Measurements from ENCODE around the gene STARD6. TPM values are rescaled to one million over a fixed set of nuclear protein-coding genes. Genes with fewer than 3 reads are reported as not detected.

The STARD6 gene
- total and polyA plus RNA-seq, 2 donors (not counting 1 experiment from before 2014, with no cell fraction given), result 0.33 to 0.39 TPM

DNA sequence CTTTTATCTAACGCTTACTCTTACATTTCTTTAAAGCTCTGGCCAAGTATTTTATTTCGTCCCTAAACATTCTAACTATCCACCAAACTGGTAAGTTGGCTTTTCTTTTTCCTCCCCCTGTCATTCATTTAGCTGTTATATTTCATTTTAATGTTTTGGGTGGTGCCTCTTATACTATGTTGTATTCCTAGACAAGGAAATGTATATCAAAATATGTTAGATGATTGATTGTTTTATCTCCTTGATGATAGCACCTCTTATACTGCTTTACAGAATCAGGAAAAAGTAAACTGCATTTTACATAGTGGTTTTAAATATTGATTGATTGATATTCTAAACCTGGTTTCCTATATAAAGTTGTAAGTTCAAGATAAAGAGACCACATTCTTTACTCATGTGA lies 24.0 kb upstream of the STARD6 start:
- no peak for DNase-seq (ENCODE audit: low read depth in 2 of 2)
- TF ChIP-seq EZH2 (IDR thresholded peaks at IDR 0.05; ENCODE audit: low read length, missing control alignments), result no peak
- TF ChIP-seq, protein P1, sequence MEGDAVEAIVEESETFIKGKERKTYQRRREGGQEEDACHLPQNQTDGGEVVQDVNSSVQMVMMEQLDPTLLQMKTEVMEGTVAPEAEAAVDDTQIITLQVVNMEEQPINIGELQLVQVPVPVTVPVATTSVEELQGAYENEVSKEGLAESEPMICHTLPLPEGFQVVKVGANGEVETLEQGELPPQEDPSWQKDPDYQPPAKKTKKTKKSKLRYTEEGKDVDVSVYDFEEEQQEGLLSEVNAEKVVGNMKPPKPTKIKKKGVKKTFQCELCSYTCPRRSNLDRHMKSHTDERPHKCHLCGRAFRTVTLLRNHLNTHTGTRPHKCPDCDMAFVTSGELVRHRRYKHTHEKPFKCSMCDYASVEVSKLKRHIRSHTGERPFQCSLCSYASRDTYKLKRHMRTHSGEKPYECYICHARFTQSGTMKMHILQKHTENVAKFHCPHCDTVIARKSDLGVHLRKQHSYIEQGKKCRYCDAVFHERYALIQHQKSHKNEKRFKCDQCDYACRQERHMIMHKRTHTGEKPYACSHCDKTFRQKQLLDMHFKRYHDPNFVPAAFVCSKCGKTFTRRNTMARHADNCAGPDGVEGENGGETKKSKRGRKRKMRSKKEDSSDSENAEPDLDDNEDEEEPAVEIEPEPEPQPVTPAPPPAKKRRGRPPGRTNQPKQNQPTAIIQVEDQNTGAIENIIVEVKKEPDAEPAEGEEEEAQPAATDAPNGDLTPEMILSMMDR (conservative IDR thresholded peaks at IDR 0.05 in 1 of 2, IDR thresholded peaks at IDR 0.05 in 1 of 2; ENCODE audit: low read depth in 1 of 2, low read length in 2 of 2), result no peak
- no peaks in the 10 kb centered on the region for H3K27me3 ChIP-seq (ENCODE audit: control insufficient read depth, insufficient read depth, low read length)

DNA sequence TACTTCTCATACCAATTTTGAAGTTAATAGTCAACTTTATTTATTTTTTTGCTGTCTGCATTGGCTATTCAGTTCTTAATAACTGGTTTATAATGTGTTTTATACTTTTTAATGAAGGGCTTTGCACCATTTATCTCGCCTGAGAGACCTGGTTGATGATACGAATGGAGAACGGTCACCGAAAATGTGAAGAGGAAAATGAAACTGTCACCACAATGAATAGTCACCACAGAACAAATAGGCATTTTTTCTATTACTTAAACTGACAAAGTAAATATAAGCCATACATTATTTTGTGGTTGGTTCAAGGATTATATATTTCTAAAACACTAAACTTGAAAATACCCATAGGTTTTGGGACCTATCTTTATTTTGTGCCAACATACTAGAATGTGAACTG lies 20.4 kb upstream of the STARD6 start:
- Histone ChIP-seq H3K36me3 (ENCODE audit: control insufficient read depth, insufficient read depth, low read length) (no peaks in the 10 kb centered on the region), H3K9ac (ENCODE audit: insufficient read depth, low read length) (no peak overlapping the region), H3K9me3 (ENCODE audit: control insufficient read depth, insufficient read depth, low read depth, low read length) (no peaks in the 10 kb centered on the region), H3K4me2 (ENCODE audit: extremely low read depth, insufficient read depth, low read length) (no peak overlapping the region), H3K4me3 (replicated peaks in 1 of 4; ENCODE audit: control extremely low read depth in 1 of 4, insufficient read depth in 1 of 4, low read depth in 3 of 4, low read length in 4 of 4) (no peak overlapping the region), H3K27me3 (ENCODE audit: control insufficient read depth, insufficient read depth, low read length) (no peaks in the 10 kb centered on the region), H3K4me1 (ENCODE audit: control insufficient read depth, extremely low read depth, insufficient read depth, low read length) (no peaks in the 10 kb centered on the region), H4K20me1 (ENCODE audit: control insufficient read depth, extremely low read depth, insufficient read depth, low read length) (no peaks in the 10 kb centered on the region), H3K27ac (ENCODE audit: insufficient read depth, low read length) (no peak overlapping the region), H2AFZ (ENCODE audit: low read length) (no peak overlapping the region), H3K79me2 (ENCODE audit: control insufficient read depth, insufficient read depth, low read length) (no peaks in the 10 kb centered on the region)
- TF ChIP-seq EZH2 (IDR thresholded peaks at IDR 0.05; ENCODE audit: low read length, missing control alignments), result no peak
- TF ChIP-seq, protein P1 (conservative IDR thresholded peaks at IDR 0.05 in 1 of 2, IDR thresholded peaks at IDR 0.05 in 1 of 2; ENCODE audit: low read depth in 1 of 2, low read length in 2 of 2), result no peak
- no peak for DNase-seq (ENCODE audit: low read depth in 2 of 2)

More for the DNA sequence above, 24.0 kb upstream of the STARD6 start:
- H3K9me3 ChIP-seq (ENCODE audit: control insufficient read depth, insufficient read depth, low read depth, low read length), result no peaks in the 10 kb centered on the region
- H3K79me2 ChIP-seq (ENCODE audit: control insufficient read depth, insufficient read depth, low read length), result no peaks in the 10 kb centered on the region
- no peaks in the 10 kb centered on the region for H3K4me1 ChIP-seq (ENCODE audit: control insufficient read depth, extremely low read depth, insufficient read depth, low read length)
- no peak overlapping the region for H3K4me2 ChIP-seq (ENCODE audit: extremely low read depth, insufficient read depth, low read length)
- no peaks in the 10 kb centered on the region for H3K36me3 ChIP-seq (ENCODE audit: control insufficient read depth, insufficient read depth, low read length)
- H3K4me3 ChIP-seq (replicated peaks in 1 of 4; ENCODE audit: control extremely low read depth in 1 of 4, insufficient read depth in 1 of 4, low read depth in 3 of 4, low read length in 4 of 4), result no peak overlapping the region
- H4K20me1 ChIP-seq (ENCODE audit: control insufficient read depth, extremely low read depth, insufficient read depth, low read length), result no peaks in the 10 kb centered on the region
- no peak overlapping the region for H3K27ac ChIP-seq (ENCODE audit: insufficient read depth, low read length)
- H2AFZ ChIP-seq (ENCODE audit: low read length), result no peak overlapping the region
- H3K9ac ChIP-seq (ENCODE audit: insufficient read depth, low read length), result no peak overlapping the region

DNA sequence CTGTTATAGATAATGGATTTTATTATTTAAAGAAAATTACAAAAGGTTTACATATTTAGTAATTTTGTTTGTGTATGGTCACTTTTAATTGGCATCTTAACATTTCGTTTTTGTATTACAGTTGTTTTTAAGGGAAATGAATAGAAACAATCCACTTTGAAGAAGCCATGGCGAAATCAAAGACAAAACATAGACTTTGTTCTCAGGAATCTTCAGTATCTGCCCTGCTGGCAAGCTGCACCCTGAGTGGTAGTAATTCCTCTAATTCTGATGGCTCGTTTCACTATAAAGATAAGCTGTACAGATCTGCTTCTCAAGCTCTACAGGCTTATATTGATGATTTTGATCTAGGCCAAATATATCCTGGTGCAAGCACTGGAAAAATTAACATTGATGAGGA lies 2.7 kb upstream of the STARD6 start:
- no peaks in the 10 kb centered on the region for H3K36me3 ChIP-seq (ENCODE audit: control insufficient read depth, insufficient read depth, low read length)
- DNase-seq (ENCODE audit: low read depth in 2 of 2), result peak; percentile 8 to 25
- H3K4me2 ChIP-seq (ENCODE audit: extremely low read depth, insufficient read depth, low read length), result no peak overlapping the region

More for the DNA sequence above, 2.7 kb upstream of the STARD6 start:
- Histone ChIP-seq H2AFZ (ENCODE audit: low read length) (peak overlapping the region; percentile 40), H3K27me3 (ENCODE audit: control insufficient read depth, insufficient read depth, low read length) (no peaks in the 10 kb centered on the region), H3K4me1 (ENCODE audit: control insufficient read depth, extremely low read depth, insufficient read depth, low read length) (no peaks in the 10 kb centered on the region), H3K9me3 (ENCODE audit: control insufficient read depth, insufficient read depth, low read depth, low read length) (no peaks in the 10 kb centered on the region), H3K27ac (ENCODE audit: insufficient read depth, low read length) (no peak overlapping the region), H3K4me3 (replicated peaks in 1 of 4; ENCODE audit: control extremely low read depth in 1 of 4, insufficient read depth in 1 of 4, low read depth in 3 of 4, low read length in 4 of 4) (no peak overlapping the region), H3K79me2 (ENCODE audit: control insufficient read depth, insufficient read depth, low read length) (peaks cover 14% of the 10 kb centered on the region), H4K20me1 (ENCODE audit: control insufficient read depth, extremely low read depth, insufficient read depth, low read length) (no peaks in the 10 kb centered on the region), H3K9ac (ENCODE audit: insufficient read depth, low read length) (no peak overlapping the region)
- TF ChIP-seq, protein P1 (conservative IDR thresholded peaks at IDR 0.05 in 1 of 2, IDR thresholded peaks at IDR 0.05 in 1 of 2; ENCODE audit: low read depth in 1 of 2, low read length in 2 of 2), result no peak
- TF ChIP-seq EZH2 (IDR thresholded peaks at IDR 0.05; ENCODE audit: low read length, missing control alignments), result no peak

Data from fibroblast of lung (primary cell).